Measurements from ENCODE around the gene PDE10A.
"Not testable (repeated sequence)": the region's sequence is repeated elsewhere in the genome, so short reads cannot be mapped to it uniquely, and the experiment has no call there.

Gene PDE10A

DNA sequence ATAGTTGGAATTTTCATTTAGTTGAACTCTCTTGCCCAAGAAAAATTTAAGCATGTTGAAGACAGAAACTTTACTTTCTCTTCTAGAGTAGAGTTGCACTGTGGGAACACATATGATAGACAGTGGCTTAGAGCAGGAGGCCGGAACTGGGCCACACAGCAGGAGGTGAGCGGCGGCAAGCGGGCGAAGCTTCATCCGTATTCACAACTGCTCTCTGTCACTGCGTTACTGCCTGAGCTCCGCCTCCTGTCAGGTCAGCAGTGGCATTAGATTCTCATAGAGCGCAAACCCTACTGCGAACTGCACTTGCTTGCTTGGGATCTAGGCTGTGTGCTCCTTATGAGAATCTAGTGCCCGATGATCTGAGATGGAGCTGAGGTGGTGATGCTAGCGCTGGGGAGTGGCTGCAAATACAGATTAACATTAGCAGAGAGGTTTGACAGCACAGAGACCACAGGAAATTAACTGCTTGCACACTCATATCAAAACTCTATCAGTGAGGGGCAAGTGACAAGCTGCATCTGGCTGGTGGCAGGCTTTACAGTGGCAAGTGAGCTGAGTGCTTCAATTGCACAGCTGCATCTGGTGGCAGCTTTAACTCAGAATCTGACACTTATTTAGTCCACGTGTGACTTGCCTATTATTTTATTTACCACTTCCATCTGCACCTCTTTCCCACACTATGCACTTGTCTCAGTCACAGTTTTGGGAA is 178.7 kb downstream of the PDE10A start:
- DNase-seq (ENCODE audit: low read depth in 2 of 2, low spot score in 1 of 2) = no peak

DNA sequence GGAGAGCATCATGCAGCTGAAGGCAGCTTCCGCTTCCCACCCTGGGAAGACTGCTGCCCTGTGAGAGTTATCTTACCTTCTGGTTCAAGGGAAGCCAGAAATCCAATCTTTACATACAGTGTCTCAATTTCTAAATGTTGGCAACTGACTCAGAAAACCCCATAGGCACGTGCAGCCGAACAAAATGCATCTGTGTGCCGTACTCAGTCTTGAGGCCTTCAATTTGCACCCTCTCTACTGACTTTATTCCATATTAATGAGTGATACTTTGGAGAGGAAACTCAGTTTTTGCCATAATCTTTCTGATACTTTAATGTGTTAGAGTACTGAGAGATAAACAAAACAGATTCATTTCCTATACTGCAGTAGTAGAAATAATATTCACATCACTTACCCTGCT is 181.1 kb downstream of the PDE10A start:
- DNase-seq (ENCODE audit: low read depth in 2 of 2, low spot score in 1 of 2) = no peak

DNA sequence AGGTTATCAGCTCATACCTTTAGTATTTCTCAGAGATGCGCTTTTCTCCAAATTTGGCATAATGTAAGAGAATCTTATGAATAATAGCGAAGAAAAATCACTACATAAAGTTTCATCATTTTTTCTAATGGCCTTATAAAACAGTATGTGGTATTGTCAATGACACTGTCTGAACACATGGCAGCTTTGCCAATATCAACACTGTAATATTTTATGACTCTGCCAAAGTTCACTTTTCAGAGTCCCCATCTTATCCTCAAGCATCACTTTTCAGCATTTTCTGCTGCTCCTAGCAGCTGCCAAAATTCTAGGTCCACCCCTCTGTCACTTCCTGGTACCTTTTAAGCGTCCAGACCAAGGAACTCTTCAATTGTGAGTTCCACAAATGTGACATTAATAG is 182.1 kb downstream of the PDE10A start:
- no peak for DNase-seq (ENCODE audit: low read depth in 2 of 2, low spot score in 1 of 2)

DNA sequence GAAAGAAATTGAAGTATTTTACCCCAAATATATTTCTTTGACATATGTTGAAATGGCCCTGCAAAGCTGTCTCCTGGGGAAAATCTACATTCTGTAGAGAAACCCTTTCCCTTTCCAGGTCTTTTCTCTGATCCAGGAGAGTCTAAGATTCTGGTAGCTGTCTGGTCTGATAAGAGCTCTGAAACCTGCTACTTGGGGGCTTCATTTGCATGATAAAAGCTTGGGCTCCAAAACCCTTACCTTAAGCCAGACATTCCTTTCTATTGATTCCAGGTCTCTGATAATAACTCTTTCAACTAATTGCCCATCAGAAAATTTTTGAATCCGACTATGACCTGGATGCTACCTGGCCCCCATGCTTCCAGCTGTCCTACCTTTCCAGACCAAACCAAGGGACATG is 184.5 kb downstream of the PDE10A start:
- no peak for DNase-seq (ENCODE audit: low read depth in 2 of 2, low spot score in 1 of 2)

DNA sequence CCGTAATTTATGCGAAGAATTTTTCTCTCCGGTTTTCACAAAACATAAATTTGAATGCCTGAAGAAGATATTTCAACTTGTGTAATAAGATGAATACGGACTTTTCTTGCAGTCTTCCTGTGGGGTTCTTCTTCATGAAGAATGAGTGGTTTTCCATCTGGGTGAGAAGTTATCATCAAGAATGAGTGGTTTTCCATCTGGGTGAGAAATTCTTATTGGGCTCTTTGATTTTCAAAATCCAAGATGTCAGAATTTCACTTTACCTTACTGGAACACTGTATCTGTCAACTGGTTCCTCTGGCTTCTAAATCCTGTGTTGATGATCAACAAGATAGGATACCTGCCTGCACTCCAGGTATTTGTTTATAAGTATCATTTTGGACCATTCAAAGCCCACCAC is 193.6 kb downstream of the PDE10A start:
- no peak for DNase-seq (ENCODE audit: low read depth in 2 of 2, low spot score in 1 of 2)

DNA sequence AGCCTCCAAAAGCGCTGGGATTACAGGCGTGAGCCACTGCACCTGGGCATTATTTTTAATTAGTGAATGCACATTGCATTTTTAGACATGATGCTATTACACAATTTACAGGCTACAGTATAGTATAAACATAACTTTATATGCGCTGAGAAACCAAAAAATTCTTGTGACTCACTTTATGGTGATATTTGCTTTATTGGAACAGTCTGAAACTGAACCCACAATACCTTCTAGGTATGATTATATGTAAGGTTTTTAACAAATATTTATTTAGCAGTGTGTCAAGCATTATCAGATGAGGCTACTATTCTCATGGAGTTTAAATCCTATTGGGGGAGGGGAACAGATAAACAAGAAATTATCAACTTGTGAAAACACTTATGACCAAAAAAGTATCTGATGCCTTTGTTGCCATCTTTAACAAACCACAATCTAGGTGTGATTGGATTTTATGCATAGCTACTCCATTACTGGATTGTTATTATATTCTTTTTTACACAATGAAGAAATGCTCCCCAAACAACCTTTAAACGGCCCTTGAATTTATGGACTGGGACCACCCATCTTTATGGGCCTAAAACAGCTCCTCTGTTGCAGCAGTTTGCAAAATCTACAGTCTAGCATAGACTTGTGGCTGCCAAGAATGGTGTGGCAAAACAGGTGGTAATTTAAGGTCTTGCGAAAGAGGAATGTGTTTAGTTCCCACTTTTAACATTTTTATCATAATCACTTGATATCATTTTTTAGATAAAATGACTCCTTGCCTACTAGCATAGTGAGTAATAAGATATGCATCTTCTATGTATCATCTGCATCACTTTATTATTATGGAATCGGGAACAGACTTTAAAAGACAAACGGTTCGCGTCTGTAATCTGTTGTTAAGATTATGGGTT is 194.5 kb downstream of the PDE10A start:
- DNase-seq (ENCODE audit: low read depth in 2 of 2, low spot score in 1 of 2) = no peak

DNA sequence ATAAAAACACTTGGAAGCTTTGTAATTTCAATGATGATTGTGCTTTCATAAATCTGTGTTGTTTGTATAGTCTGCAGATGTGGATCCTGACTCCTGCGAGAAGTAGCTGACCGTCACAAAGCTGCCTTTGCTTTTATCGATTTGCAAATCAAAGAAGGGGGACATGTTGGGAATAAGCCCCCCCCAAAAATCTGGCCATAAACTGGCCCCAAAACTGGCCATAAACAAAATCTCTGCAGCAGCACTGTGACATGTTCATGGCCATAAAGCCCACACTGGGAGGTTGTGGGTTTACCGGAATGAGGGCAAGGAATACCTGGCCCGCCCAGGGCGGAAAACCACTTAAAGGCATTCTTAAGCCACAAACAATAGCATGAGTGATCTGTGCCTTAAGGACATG is 199.5 kb downstream of the PDE10A start:
- not testable (repeated sequence) for DNase-seq (ENCODE audit: low read depth in 2 of 2, low spot score in 1 of 2)

DNA sequence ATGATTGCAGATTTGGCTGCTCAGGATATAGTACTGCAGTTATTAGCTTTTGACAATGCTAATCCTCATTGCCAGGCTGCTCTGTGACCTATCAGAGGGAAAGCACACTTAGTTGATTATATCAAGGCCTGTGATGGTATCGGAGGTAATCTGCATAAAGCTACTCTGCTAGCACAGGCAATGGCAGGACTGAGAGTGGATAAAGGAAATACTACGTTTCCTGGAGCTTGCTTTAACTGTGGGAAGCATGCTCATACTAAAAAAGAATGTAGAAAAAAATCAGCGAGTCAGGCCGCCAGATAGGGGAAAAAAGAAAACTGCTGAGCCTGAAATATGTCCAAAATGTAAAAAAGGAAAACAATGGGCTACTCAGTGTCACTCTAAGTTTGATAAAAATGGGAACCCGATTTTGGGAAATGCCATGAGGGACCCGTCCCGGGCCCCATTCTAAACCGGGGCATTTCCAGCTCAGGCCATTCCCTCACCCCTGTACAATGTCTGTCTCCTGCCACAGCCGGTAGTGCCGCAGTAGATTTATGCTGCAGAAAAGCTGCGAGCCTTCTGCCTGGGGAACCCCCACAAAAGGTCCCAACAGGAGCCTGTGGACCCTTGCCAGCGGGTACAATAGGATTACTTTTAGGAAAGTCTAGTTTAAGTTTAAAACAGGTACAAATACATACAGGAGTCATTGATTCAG is 203.3 kb downstream of the PDE10A start:
- DNase-seq (ENCODE audit: low read depth in 2 of 2, low spot score in 1 of 2) = not testable (repeated sequence)

DNA sequence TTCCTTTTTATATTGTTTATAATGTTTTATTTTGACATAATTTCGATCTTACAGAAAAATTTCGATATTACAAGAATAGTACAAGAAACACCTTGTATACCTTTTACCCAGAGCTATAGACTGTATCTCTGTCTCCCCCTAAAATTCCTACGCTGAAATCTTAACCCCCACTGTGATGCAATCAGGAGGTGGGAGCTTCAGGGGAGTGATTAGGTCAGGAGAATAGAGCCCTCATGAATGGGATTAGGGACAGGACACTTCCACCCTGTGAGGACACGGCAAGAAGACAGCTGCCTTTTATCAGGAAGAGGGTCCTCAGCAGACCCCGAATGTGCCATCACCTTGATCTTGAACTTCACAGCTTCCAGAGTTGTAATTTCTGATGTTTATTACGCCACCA is 204.9 kb downstream of the PDE10A start:
- DNase-seq (ENCODE audit: low read depth in 2 of 2, low spot score in 1 of 2) = no peak

DNA sequence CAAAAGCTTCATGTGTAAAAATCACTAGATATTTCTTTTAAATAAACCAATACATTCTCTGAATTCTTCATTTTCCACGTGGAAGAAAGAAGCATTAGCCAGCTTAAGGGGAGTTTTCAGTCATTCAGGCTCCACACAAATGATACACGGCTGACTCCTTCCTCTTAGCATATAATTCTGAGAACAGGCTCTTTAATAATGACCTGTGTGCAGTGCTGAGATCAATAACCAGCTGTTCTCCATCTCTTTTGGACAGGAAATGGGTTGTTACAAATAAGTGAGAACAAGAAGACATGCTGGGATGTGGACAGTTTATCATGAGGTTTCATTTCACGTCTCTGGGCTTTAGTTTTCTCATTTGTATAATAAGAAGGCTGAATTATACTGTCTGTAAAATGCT is 206.8 kb downstream of the PDE10A start:
- no peak for DNase-seq (ENCODE audit: low read depth in 2 of 2, low spot score in 1 of 2)

DNA sequence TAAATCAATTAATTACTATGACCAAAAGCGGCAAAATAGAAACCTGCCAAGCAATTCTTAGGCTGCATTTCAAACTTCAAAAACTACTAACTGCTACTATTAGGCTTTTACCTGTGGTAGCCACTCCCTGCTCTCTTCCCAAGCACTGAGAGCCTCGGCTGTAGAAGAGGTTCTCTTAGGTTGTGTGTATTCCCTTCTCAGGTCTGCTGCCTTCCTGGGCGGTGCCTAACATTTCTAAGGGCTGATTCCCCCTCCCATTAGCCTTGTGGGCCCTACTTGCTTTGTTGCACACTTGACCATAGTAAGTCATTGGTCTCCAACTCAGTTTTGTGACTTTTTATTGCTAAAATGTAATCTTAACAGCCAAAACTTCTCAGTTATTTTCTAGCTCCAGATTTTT is 207.6 kb downstream of the PDE10A start:
- DNase-seq (ENCODE audit: low read depth in 2 of 2, low spot score in 1 of 2) = no peak

DNA sequence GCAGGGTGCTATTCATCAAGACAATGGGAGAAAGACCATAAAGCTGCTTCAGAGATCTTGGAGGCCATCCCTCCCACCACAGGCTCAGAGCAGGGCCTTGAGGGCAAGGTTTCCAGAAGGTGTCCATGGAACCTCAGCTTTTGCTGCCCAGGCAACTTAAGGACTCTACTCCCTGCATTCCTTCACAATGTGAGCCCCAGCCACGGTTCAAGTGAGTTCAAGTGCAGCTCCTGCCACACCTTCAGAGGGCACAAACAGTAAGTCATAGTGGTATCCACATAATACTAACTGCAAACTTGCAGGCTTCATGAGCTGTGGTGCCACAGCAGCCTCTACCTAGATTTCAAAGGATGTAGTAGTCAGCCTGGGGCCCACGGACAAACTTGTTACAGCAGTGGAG is 209.6 kb downstream of the PDE10A start:
- no peak for DNase-seq (ENCODE audit: low read depth in 2 of 2, low spot score in 1 of 2)

DNA sequence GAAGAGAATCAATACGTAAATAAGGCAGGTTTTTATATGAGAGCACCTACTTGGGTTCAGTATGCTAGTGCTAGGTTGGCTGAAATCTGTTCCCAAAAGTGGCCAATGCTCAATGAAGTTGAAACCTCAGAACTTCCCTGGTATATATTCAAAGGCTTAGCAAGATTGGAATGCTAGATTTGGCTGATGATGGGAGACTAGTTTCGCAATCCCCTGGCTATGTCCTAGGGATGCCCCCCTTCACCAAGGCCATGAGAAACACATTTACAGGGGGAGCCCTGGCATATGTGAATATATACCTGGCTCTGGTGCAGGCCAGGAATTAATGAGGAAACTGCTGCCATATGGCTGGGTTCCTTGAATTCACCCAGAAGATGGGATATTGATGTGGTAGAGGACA is 211.2 kb downstream of the PDE10A start:
- no peak for DNase-seq (ENCODE audit: low read depth in 2 of 2, low spot score in 1 of 2)

DNA sequence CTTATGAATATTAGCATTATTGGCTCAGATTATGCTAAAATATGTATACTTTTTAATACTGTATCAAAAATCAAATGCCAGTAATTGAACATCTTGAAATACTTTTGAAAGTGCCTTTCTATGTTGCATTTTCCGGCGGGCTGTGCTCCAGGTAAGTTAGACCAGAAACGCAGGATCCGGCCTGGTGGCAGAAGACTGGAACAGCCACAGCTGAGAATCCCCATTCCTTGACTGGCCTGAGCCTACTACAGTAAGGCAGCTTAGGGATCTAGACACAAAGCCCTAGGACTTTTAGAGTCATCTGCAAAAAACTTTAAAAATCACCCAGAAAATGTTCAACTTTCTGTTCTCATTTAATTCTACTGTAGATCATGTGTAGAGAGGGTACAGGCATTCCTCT is 214.8 kb downstream of the PDE10A start:
- no peak for DNase-seq (ENCODE audit: low read depth in 2 of 2, low spot score in 1 of 2)

DNA sequence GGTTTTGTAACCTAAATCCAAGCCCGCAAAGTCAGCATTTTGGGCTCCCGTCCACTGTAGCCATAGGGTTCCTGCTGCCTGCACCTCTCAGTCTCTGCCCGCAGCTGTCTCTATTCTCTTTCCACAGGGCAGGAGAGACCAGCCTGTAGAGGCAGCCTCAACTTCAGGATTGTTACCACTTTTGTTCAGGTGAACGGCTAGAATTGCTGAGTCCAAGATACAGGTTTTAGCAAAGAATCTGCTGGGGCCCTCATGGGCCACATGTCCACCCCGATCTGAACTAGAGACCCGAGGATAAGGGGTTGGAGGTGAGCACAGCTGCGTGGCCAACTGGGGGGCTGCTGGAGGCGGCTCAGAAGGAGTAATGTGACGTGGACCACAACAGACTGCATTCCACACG is 215.9 kb downstream of the PDE10A start:
- no peak for DNase-seq (ENCODE audit: low read depth in 2 of 2, low spot score in 1 of 2)

DNA sequence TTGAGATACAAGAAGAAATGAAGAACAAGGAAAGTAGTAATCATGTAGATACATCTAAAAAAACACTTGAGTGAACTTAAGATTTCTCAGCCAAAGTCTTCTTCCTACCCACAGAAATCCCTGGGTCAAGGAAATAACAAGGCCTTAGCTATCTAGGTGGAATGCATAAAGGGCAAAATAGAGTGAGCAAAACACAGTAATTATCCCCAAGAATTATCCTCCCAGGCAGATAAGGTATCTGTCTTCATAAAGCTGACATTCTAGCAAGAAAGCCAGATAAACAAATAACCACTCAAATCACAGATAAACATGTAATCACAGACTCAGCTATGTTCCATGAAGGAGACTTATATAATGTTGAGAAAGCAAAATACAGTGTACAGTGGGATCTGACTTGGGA is 216.7 kb downstream of the PDE10A start:
- DNase-seq (ENCODE audit: low read depth in 2 of 2, low spot score in 1 of 2) = no peak

DNA sequence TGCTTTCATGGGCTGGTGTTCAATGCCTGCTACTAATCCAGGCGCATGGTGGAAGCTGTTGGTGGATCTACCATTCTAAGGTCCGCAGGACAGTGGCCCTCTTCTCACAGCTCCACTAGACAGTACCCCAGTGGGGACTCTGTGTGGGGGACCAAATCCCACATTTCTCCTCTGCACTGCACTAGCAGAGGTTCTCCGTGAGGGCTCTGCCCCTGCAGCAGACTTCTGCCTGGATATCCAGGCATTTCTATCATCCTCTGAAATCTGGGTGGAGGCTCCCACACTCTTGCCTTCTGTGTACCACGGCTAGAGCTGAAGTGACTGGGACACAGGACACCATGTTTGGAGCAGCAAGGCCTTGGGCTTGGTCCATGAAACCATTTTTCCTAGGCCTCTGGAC is 219.6 kb downstream of the PDE10A start:
- no peak for DNase-seq (ENCODE audit: low read depth in 2 of 2, low spot score in 1 of 2)

DNA sequence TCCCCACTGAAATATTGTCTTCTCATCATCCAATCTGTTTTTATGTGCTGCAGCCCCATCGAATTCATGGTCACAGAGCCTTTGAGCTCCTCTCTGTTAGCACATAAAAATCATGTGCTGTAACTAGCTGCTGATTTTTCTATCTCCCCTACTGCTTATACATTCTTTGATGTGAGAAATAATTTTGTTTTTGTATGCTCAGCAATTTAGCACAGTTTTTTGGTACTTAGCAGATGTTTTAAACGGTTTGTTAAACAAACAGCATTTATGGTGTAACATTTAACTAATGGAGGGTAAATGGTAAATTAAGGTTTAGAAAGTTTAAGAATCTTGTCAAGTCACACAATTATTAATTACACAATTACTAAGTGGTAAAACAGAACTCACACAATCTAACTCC is 221.9 kb downstream of the PDE10A start:
- no peak for DNase-seq (ENCODE audit: low read depth in 2 of 2, low spot score in 1 of 2)

DNA sequence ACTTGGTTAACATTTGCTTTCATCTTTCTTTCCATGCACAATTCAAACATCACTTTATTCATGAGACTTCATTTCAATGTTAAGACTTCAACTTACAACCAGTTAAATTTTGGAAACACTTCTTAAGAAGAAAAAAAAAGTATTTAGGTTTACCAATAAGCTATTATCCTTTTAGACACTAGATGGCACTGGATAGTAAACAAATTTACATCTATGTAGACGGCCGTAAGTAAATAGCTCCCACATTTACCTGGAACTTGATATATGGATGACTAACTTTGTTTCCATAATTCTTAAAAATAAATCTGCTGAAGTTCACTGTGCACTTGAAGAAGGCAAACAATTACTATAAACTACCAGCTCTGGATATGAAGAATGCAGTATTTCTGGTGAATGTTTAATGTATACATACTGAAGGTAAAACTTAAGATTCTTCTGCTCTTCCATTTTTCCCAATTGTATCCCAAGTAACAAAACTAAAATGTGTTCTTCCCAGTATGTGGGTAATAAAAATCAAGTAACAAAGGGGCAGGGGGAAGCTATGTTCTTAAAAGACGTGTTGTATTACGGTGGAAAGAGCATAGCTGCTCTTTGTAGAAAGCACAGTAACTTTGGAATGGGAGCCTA is 223.0 kb downstream of the PDE10A start:
- DNase-seq (ENCODE audit: low read depth in 2 of 2, low spot score in 1 of 2) = no peak

DNA sequence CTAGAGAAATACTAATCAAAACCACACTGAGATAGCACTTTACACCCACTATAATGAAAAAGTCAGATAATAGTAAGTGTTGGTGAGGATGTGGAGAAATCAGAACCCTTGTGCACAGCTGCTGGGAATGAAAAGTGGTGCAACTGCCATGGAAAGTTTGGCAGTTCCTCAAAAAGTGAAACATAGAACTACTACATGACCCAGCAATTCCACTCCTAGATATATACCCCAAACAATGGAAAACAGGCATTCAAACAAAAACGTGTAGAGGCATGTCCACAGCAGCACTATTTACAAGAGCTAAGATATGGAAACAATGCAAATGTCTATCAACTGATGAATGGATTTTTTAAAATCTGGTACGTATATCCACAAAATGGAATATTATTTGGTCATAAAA is 236.1 kb downstream of the PDE10A start:
- no peak for DNase-seq (ENCODE audit: low read depth in 2 of 2, low spot score in 1 of 2)

DNA sequence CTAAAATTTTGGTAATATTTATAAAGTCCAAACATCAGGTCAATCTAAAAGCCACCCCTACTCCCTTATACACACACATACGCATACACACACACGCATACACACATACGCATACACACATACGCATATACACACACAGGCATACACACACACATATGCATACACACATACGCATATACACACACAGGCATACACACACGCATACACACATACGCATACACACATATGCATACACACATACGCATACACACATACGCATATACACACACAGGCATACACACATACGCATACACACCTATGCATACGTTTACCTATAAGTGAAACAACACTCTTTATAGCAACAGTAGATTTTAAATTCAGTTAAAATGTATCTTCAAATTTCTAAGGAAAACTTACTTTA is 240.8 kb downstream of the PDE10A start:
- DNase-seq (ENCODE audit: low read depth in 2 of 2, low spot score in 1 of 2) = no peak
